Tibial nerve (tissue), 4 donors: ENCODE data around the gene MAP3K14. TPM values are rescaled to one million over a fixed set of nuclear protein-coding genes. Genes with fewer than 3 reads are reported as not detected.
A peak's percentile ranks its signal among the peaks of the same experiment; 100 is the strongest.

Source experiments
- DNase-seq, 2 donors: peaks; one replicate each; pipeline ENCODE4 v3.0.0-alpha.2; 2019; ENCODE audit warnings: low spot score in 2 of 2
- H3K27ac ChIP-seq, 4 donors: fragments of 200-600 bp; sonication (generic) in 3 of 4; one replicate each; pipeline ENCODE4 v1.5.1; 2017 to 2019; ENCODE audit warnings: mild to moderate bottlenecking in 1 of 4
- H3K27me3 ChIP-seq, 2 donors: fragments of 200-600 bp; sonication (generic) in 1 of 2; one replicate each; pipeline versions ENCODE4 v1.5.1 to v1.6.0; 2017 to 2019
- H3K36me3 ChIP-seq, 3 donors: fragments of 200-600 bp; sonication (generic); one replicate each; pipeline ENCODE4 v1.5.1; 2018 to 2019
- H3K4me1 ChIP-seq, 4 donors: fragments of 200-600 bp; sonication (generic) in 3 of 4; one replicate each; pipeline ENCODE4 v1.5.1; 2017 to 2019
- H3K4me3 ChIP-seq, 4 donors: fragments of 200-600 bp; sonication (generic) in 3 of 4; one replicate each; pipeline ENCODE4 v1.5.1; 2017 to 2019; ENCODE audit warnings: mild to moderate bottlenecking in 1 of 4, moderate library complexity in 1 of 4
- H3K9me3 ChIP-seq, 4 donors: fragments of 200-600 bp; sonication (generic) in 3 of 4; one replicate each; pipeline ENCODE4 v1.5.1; 2017 to 2019
- EP300 ChIP-seq, 2 donors: sonication (generic); formaldehyde crosslinking; IDR thresholded peaks; one replicate each; pipeline ENCODE4 v1.6.1; 2017; ENCODE audit warnings: antibody characterized with exemption in 2 of 2, mild to moderate bottlenecking in 1 of 2
- POLR2A ChIP-seq, 2 donors: fragments of 450-650 bp; IDR thresholded peaks; one replicate each; pipeline ENCODE4 v1.6.1; 2017; ENCODE audit warnings: antibody characterized with exemption in 2 of 2, mild to moderate bottlenecking in 2 of 2, moderate library complexity in 2 of 2
- WGBS, 2 donors: methylation state at CpG; one replicate each; pipeline ENCODE4 v1.1.5; 2018; 5-methylcytosine and 5-hydroxymethylcytosine counted together
- total RNA-seq, 4 donors: library from RNA; depleted of rRNA; stranded (reverse); fragments of >200 nt; gene quantifications; one replicate each; pipeline ENCODE4 v1.1.0, GENCODE V29; 2016
- TF ChIP-seq, protein P1 (sequence below), 5 experiments: fragments of 200-600 bp in 3 of 5; fragments of 450-650 bp in 2 of 5; sonication (generic) in 3 of 5; IDR thresholded peaks; one replicate each; pipeline ENCODE4 v1.5.1; 2016 to 2019; ENCODE audit warnings: antibody characterized with exemption in 5 of 5, mild to moderate bottlenecking in 3 of 5, moderate library complexity in 2 of 5

The MAP3K14 gene
- total RNA-seq, 4 donors from 2014 or later = 9.6 to 15.6 (median 13.3) TPM

DNA sequence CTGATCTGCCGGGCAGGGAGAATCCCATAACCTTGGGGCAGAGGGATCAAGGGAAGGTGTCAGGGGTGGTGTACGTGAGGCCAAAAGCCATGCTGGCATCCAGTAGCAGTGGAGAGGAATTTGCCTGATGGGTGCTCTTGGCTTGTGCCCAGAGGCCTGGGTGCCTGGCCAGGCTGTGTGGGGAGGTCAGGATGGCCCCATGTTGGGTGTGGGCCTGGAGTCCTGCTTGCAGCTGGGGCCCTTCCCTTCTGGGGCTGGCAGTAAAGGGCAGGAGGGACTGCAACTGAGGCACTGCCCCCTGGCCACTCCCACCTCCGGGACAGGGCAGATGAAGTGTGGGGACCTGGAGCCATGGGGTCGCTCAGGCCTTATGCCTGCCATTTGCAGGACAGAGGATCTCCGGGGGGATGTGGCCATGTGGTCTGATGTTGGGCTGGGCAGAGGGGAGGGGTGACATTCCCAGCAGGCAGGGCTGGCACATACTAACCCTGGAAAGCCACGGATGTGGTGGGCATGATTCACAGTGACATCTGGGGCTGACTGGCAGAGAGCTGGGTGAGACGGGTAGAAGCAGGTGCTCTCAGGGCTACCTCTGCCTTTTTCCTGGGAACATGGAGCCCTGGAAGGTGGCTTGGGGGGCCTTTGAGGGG lies 91.6 kb downstream of the MAP3K14 start:
- no peaks in the 10 kb centered on the region for H3K9me3 ChIP-seq
- H3K27me3 ChIP-seq = peaks cover 0 to 9% of the 10 kb centered on the region in 2 donors
- H3K27ac ChIP-seq = peak overlapping the region in 3 of 4 donors; percentile 80 to 91 (median 86)
- TF ChIP-seq EP300 (IDR thresholded peaks at IDR 0.05) (no peak), POLR2A (IDR thresholded peaks at IDR 0.05) (no peak)
- TF ChIP-seq, protein P1, sequence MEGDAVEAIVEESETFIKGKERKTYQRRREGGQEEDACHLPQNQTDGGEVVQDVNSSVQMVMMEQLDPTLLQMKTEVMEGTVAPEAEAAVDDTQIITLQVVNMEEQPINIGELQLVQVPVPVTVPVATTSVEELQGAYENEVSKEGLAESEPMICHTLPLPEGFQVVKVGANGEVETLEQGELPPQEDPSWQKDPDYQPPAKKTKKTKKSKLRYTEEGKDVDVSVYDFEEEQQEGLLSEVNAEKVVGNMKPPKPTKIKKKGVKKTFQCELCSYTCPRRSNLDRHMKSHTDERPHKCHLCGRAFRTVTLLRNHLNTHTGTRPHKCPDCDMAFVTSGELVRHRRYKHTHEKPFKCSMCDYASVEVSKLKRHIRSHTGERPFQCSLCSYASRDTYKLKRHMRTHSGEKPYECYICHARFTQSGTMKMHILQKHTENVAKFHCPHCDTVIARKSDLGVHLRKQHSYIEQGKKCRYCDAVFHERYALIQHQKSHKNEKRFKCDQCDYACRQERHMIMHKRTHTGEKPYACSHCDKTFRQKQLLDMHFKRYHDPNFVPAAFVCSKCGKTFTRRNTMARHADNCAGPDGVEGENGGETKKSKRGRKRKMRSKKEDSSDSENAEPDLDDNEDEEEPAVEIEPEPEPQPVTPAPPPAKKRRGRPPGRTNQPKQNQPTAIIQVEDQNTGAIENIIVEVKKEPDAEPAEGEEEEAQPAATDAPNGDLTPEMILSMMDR (IDR thresholded peaks at IDR 0.05) = no peak
- peak overlapping the region in 2 of 4 donors; percentile 1 to 67 for H3K4me3 ChIP-seq
- no peak for DNase-seq
- 61 to 70% methylated on average over 6 to 7 of the region's 7 CpGs for WGBS, 2 donors
- peaks cover 0 to 58% (median 21%) of the 10 kb centered on the region in 4 donors for H3K4me1 ChIP-seq
- no peaks in the 10 kb centered on the region for H3K36me3 ChIP-seq

DNA sequence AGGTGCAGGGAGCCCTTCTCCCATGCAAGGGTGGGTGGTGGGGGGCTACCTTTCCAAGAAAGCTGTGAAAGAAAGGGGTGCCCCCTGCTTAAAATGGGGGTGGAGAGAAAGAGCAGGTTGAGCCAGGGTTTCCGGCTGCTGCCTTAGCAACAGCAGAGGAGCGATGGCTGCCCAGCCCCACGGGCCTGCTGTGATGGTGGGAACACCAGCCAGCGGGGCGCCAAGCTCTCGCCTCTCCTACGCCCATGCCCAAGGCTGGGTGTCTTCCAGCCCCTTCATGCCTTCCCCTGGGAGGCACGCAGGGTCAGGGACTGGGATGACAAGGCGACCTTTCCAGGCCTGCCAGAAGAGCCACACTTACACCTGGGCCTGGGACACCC lies 92.2 kb downstream of the MAP3K14 start:
- Histone ChIP-seq H3K9me3 (no peaks in the 10 kb centered on the region), H3K27me3 (peaks cover 0 to 9% of the 10 kb centered on the region in 2 donors), H3K27ac (peak overlapping the region in 3 of 4 donors; percentile 80 to 91 (median 86)), H3K36me3 (no peaks in the 10 kb centered on the region), H3K4me3 (peak overlapping the region in 2 of 4 donors; percentile 1 to 67), H3K4me1 (peaks cover 0 to 53% (median 19%) of the 10 kb centered on the region in 4 donors)
- DNase-seq = no peak
- TF ChIP-seq POLR2A (IDR thresholded peaks at IDR 0.05) (no peak), EP300 (IDR thresholded peaks at IDR 0.05) (no peak)
- TF ChIP-seq, protein P1 (IDR thresholded peaks at IDR 0.05) = no peak
- 45 to 81% methylated on average over 3 to 7 of the region's 9 CpGs for WGBS, 2 donors

DNA sequence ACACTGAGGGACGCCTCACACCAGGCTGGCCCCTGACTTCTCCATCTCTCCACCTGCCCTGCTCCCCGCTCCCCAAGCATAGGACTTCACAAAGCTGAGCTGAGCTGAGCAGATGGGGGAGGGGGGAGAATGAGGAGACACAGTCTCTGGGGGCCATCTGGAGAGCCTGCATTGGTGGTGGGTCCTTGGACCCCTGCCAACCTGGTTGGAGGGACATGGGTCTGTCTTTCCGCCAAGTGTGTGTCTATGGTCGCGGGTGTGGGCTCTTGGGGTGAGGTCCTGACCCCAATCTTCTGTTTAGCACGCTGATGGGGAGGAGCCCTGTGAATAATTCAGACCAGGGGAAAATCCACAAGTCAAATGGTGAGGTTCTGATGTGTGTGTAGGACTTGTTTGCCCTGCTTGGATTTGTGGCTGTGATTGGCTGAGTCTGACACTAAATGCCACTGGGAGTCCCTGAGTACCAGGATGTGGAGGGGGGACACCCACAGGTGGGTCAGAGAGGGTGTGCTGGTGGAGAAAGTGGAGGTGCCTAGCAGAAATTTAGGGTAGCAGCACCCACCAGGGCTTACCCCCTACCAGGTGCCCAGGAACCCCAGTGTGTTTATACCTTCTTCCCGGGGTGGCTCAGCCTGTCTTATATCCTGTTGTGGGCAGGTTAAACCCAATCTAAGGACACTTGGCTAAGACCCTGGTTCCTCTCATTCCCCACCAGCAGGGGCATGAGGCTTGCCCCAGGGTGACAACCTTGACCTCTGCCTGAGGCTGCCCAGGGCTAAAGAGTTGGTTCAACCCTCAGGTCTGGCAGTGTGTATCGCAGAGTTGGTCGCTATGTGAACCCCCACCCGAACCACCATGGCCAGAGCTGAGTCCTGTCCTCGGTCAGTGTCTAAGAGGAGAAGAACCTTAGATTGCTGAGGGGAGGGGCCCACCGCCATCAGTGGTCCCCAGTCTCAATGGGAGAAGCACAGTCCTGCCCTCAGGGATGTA lies 93.0 kb downstream of the MAP3K14 start:
- Histone ChIP-seq H3K27me3 (peaks cover 0 to 9% of the 10 kb centered on the region in 2 donors), H3K4me3 (peak overlapping the region in 2 of 4 donors; percentile 60 to 67), H3K9me3 (no peaks in the 10 kb centered on the region), H3K4me1 (peaks cover 0 to 56% (median 15%) of the 10 kb centered on the region in 4 donors), H3K27ac (peak overlapping the region in 2 of 4 donors; percentile 80 to 91), H3K36me3 (no peaks in the 10 kb centered on the region)
- TF ChIP-seq POLR2A (IDR thresholded peaks at IDR 0.05) = no peak
- TF ChIP-seq EP300 (IDR thresholded peaks at IDR 0.05) = no peak
- TF ChIP-seq, protein P1 (IDR thresholded peaks at IDR 0.05) = no peak
- WGBS, 2 donors = 75 to 79% methylated on average over 7 to 9 of the region's 12 CpGs
- no peak for DNase-seq

DNA sequence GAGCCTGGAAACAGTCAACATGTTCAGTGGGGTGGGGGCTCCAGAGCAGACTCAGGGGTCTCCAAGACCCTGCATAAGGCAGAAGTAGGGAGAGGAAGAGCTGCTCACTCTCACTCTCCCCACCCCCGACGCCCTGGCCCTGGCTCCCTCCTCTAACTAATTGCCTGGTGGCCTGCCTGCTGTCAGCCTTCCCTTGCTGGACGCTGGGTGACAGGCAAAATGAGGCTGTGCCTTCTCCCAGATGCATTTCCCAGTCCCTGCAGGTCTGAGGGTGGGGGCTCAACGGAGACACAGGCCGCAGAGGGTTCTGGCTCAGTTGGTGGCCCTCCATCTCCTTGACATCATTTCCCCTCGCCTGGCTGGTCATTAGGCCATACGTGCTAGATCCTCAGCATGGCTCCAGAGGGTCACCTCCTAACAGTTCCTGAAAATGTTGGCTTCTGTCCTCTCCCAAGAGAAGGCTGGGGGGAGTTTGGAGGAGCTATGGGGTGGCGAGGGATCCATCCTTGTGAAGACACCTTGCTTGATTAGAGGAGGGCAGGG lies 93.8 kb downstream of the MAP3K14 start:
- H3K27me3 ChIP-seq = peaks cover 0 to 9% of the 10 kb centered on the region in 2 donors
- H3K4me3 ChIP-seq = peak overlapping the region in 3 of 4 donors; percentile 35 to 67 (median 60)
- no peak for DNase-seq
- peaks cover 0 to 52% (median 9%) of the 10 kb centered on the region in 4 donors for H3K4me1 ChIP-seq
- H3K27ac ChIP-seq = peak overlapping the region in 3 of 4 donors; percentile 39 to 91 (median 80)
- H3K9me3 ChIP-seq = no peaks in the 10 kb centered on the region
- TF ChIP-seq, protein P1 (IDR thresholded peaks at IDR 0.05) = no peak
- TF ChIP-seq POLR2A (IDR thresholded peaks at IDR 0.05) (no peak), EP300 (IDR thresholded peaks at IDR 0.05) (no peak)
- WGBS, 2 donors = 79 to 80% methylated on average over 7 to 8 of the region's 8 CpGs
- H3K36me3 ChIP-seq = no peaks in the 10 kb centered on the region
